Breast epithelium (tissue), 3 donors: ENCODE results near the gene MYO1B.

ENCODE experiments used
- POLR2A ChIP-seq: fragments of 450-650 bp; IDR thresholded peaks from one replicate; pipeline ENCODE4 v1.6.1; 2016; ENCODE audit warnings: antibody characterized with exemption, mild to moderate bottlenecking, moderate library complexity
- POLR2AphosphoS5 ChIP-seq, 3 donors: sonication (generic); formaldehyde crosslinking; IDR thresholded peaks; one replicate each; pipeline ENCODE4 v1.6.1; 2017; ENCODE audit warnings: antibody characterized with exemption in 3 of 3
- TF ChIP-seq, protein P1 (sequence below), 3 donors: fragments of 450-650 bp; IDR thresholded peaks; one replicate each; pipeline ENCODE4 v1.5.1; 2016 to 2017; ENCODE audit warnings: antibody characterized with exemption in 3 of 3, mild to moderate bottlenecking in 3 of 3, moderate library complexity in 3 of 3

DNA sequence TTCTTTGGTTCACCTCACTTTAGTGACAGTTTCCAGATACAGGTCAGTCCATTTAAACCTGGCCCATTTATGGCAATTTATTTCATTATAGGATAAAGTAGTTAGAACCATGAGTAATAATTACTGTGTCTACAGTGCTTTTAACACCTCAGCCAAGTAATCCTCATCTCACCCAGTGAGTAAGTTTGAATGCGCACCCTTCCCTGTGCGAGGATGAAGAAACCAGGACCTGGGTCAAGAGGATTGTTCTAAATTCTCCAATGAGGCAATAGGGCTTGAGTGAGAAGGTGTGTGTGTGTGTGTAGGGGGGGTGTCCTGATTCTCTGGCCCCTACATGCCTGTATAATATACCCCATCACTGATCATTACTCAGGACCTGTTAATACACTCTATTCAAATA, 854 bp upstream of the MYO1B start:
- TF ChIP-seq, protein P1, sequence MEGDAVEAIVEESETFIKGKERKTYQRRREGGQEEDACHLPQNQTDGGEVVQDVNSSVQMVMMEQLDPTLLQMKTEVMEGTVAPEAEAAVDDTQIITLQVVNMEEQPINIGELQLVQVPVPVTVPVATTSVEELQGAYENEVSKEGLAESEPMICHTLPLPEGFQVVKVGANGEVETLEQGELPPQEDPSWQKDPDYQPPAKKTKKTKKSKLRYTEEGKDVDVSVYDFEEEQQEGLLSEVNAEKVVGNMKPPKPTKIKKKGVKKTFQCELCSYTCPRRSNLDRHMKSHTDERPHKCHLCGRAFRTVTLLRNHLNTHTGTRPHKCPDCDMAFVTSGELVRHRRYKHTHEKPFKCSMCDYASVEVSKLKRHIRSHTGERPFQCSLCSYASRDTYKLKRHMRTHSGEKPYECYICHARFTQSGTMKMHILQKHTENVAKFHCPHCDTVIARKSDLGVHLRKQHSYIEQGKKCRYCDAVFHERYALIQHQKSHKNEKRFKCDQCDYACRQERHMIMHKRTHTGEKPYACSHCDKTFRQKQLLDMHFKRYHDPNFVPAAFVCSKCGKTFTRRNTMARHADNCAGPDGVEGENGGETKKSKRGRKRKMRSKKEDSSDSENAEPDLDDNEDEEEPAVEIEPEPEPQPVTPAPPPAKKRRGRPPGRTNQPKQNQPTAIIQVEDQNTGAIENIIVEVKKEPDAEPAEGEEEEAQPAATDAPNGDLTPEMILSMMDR (IDR thresholded peaks at IDR 0.05), result no peak
- TF ChIP-seq POLR2A (no peak), POLR2AphosphoS5 (IDR thresholded peaks at IDR 0.05) (no peak)
